Neural progenitor cell (in vitro differentiated cells): ENCODE measurements around the gene MACROD2.

Experiments
- EZH2phosphoT487 ChIP-seq: fragments of 200-600 bp; sonication (generic); IDR thresholded peaks from 2 replicates; pipeline ENCODE4 v1.6.1; 2017; ENCODE audit warnings: antibody characterized with exemption
- TF ChIP-seq, protein P1 (sequence below): fragments of 200-600 bp; sonication (generic); IDR thresholded peaks from 2 replicates; pipeline ENCODE4 v1.5.1; 2017; ENCODE audit warnings: antibody characterized with exemption, mild to moderate bottlenecking

DNA sequence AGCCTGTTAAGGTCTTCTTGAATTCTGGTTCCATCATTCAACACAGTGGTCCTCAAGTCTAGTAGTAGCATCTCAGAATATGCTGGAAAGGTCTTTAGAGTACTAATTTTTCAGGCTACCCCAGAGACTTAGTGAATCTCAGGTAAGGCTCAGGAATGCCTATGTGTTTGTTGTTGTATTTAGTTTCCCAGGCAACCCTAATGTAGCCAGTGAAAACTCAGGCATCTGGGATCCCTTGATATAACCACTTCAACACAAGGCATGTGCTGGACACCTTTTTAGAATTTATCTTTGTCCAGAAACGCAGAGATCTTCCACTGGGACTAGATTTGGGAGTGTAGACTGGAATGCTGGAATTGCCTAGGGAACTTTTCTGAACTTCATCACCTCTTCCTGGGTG lies 940.0 kb downstream of the MACROD2 start:
- TF ChIP-seq, protein P1, sequence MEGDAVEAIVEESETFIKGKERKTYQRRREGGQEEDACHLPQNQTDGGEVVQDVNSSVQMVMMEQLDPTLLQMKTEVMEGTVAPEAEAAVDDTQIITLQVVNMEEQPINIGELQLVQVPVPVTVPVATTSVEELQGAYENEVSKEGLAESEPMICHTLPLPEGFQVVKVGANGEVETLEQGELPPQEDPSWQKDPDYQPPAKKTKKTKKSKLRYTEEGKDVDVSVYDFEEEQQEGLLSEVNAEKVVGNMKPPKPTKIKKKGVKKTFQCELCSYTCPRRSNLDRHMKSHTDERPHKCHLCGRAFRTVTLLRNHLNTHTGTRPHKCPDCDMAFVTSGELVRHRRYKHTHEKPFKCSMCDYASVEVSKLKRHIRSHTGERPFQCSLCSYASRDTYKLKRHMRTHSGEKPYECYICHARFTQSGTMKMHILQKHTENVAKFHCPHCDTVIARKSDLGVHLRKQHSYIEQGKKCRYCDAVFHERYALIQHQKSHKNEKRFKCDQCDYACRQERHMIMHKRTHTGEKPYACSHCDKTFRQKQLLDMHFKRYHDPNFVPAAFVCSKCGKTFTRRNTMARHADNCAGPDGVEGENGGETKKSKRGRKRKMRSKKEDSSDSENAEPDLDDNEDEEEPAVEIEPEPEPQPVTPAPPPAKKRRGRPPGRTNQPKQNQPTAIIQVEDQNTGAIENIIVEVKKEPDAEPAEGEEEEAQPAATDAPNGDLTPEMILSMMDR, result no peak
- no peak for TF ChIP-seq EZH2phosphoT487
